Left forelimb (tissue), 1 donor: ENCODE measurements around the gene RPUSD3.
"Not testable (repeated sequence)": the region's sequence is repeated elsewhere in the genome, so short reads cannot be mapped to it uniquely, and the experiment has no call there.

Experiments
- DNase-seq: peaks from one replicate; pipeline ENCODE4 v3.0.0-alpha.2; 2018; ENCODE audit warnings: low spot score

The RPUSD3 gene

GRCh38 chr3:9865125-9865637 lies 21.4 kb upstream of the RPUSD3 start:
- DNase-seq = not testable (repeated sequence)

- no peak for DNase-seq
Measured at GRCh38 chr3:9864200-9864927, 20.6 kb upstream of the RPUSD3 start.

GRCh38 chr3:9863058-9863772 lies 19.4 kb upstream of the RPUSD3 start:
- DNase-seq = no peak

- no peak for DNase-seq
Measured at GRCh38 chr3:9862391-9863057, 18.7 kb upstream of the RPUSD3 start.

GRCh38 chr3:9861626-9862130 lies 17.9 kb upstream of the RPUSD3 start:
- DNase-seq = no peak

GRCh38 chr3:9861201-9861600 lies 17.4 kb upstream of the RPUSD3 start:
- no peak for DNase-seq

GRCh38 chr3:9859530-9860025 lies 15.8 kb upstream of the RPUSD3 start:
- no peak for DNase-seq

- DNase-seq = no peak
Measured at GRCh38 chr3:9855594-9855993, 11.8 kb upstream of the RPUSD3 start.

- DNase-seq = not testable (repeated sequence)
Measured at GRCh38 chr3:9854291-9854940, 10.6 kb upstream of the RPUSD3 start.

- no peak for DNase-seq
Measured at GRCh38 chr3:9852528-9852927, 8.7 kb upstream of the RPUSD3 start.

- DNase-seq = not testable (repeated sequence)
Measured at GRCh38 chr3:9851926-9852325, 8.1 kb upstream of the RPUSD3 start.

GRCh38 chr3:9851383-9851782 lies 7.6 kb upstream of the RPUSD3 start:
- DNase-seq = not testable (repeated sequence)

GRCh38 chr3:9848860-9849259 lies 5.1 kb upstream of the RPUSD3 start:
- not testable (repeated sequence) for DNase-seq

GRCh38 chr3:9847870-9848269 lies 4.1 kb upstream of the RPUSD3 start:
- DNase-seq = not testable (repeated sequence)

- DNase-seq = no peak
Measured at GRCh38 chr3:9846931-9847488, 3.2 kb upstream of the RPUSD3 start.

- DNase-seq = no peak
Measured at GRCh38 chr3:9846231-9846630, 2.4 kb upstream of the RPUSD3 start.

GRCh38 chr3:9841015-9841414 lies 2.8 kb downstream of the RPUSD3 start:
- DNase-seq = no peak

- DNase-seq = no peak
Measured at GRCh38 chr3:9838856-9839255, 5.0 kb downstream of the RPUSD3 start.

GRCh38 chr3:9837701-9838582 lies 5.9 kb downstream of the RPUSD3 start:
- no peak for DNase-seq
